Mammary epithelial cell (primary cell): ENCODE results near the gene OIP5.

Source experiments
- EZH2 ChIP-seq: IDR thresholded peaks from 2 replicates; pipeline ENCODE4 v1.6.1; 2012; ENCODE audit warnings: low read length, inconsistent platforms, borderline replicate concordance
- TF ChIP-seq, protein P1 (sequence below), 2 donors: IDR thresholded peaks in 1 of 2; conservative IDR thresholded peaks in 1 of 2; 2 replicates each; pipeline ENCODE4 v1.5.1; 2011 to 2012; ENCODE audit warnings: inconsistent platforms in 2 of 2, low read length in 2 of 2, mild to moderate bottlenecking in 2 of 2, control low read depth in 1 of 2, low read depth in 1 of 2; ENCODE audit not compliant: insufficient read depth in 1 of 2; ENCODE audit errors: extremely low read depth in 1 of 2

- TF ChIP-seq, protein P1, sequence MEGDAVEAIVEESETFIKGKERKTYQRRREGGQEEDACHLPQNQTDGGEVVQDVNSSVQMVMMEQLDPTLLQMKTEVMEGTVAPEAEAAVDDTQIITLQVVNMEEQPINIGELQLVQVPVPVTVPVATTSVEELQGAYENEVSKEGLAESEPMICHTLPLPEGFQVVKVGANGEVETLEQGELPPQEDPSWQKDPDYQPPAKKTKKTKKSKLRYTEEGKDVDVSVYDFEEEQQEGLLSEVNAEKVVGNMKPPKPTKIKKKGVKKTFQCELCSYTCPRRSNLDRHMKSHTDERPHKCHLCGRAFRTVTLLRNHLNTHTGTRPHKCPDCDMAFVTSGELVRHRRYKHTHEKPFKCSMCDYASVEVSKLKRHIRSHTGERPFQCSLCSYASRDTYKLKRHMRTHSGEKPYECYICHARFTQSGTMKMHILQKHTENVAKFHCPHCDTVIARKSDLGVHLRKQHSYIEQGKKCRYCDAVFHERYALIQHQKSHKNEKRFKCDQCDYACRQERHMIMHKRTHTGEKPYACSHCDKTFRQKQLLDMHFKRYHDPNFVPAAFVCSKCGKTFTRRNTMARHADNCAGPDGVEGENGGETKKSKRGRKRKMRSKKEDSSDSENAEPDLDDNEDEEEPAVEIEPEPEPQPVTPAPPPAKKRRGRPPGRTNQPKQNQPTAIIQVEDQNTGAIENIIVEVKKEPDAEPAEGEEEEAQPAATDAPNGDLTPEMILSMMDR (conservative IDR thresholded peaks at IDR 0.05 in 1 of 2, IDR thresholded peaks at IDR 0.05 in 1 of 2; ENCODE audit: extremely low read depth in 1 of 2, insufficient read depth in 1 of 2, low read depth in 1 of 2, low read length in 2 of 2): no peak
- TF ChIP-seq EZH2: no peak
Observed at GRCh38 chr15:41263891-41264351, 68.5 kb downstream of the OIP5 start.
